Measurements from ENCODE around the gene SSTR4. TPM values are rescaled to one million over a fixed set of nuclear protein-coding genes. Genes with fewer than 3 reads are reported as not detected.

The SSTR4 gene
- total RNA-seq, 5 donors from 2014 or later (not counting 1 experiment from before 2014, with no cell fraction given): not detected

GRCh38 chr20:23080521-23080920 is 45.4 kb downstream of the SSTR4 start:
- no peaks in the 10 kb centered on the region for H3K36me3 Mint-ChIP-seq
- H3K27ac Mint-ChIP-seq: no peak overlapping the region
- H3K4me3 Mint-ChIP-seq: no peak overlapping the region
- Histone ChIP-seq H3K4me3 (ENCODE audit: control insufficient read depth in 1 of 2, extremely low read depth in 1 of 2, low read length in 1 of 2) (no peak overlapping the region), H3K36me3 (ENCODE audit: control insufficient read depth in 2 of 2, extremely low read depth in 1 of 2, insufficient read depth in 1 of 2, low read length in 1 of 2) (peaks cover 0 to 4% of the 10 kb centered on the region in 2 donors), H3K4me1 (ENCODE audit: control insufficient read depth in 1 of 2, extremely low read depth in 1 of 2, insufficient read depth in 2 of 2, low read length in 2 of 2) (peaks cover 11 to 22% of the 10 kb centered on the region in 2 experiments), H3K27me3 (replicated peaks in 1 of 2; ENCODE audit: control insufficient read depth in 2 of 2, extremely low read depth in 1 of 2, insufficient read depth in 2 of 2, low read length in 1 of 2) (no peaks in the 10 kb centered on the region), H3K9me3 (no peaks in the 10 kb centered on the region), H3K27ac (ENCODE audit: low read length) (no peak overlapping the region)
- H3K9me3 Mint-ChIP-seq: no peaks in the 10 kb centered on the region
- ATAC-seq (replicated peaks in 1 of 4) (no peak), DNase-seq (no peak)
- peaks cover 0 to 3% of the 10 kb centered on the region in 2 donors for H3K27me3 Mint-ChIP-seq
- 91% methylated on average over 10 of the region's 10 CpGs for WGBS (ENCODE audit: insufficient coverage)
- ChIA-PET CTCF (no interaction called here), POLR2A (no interaction called here)
- peaks cover 0 to 10% (median 7%) of the 10 kb centered on the region in 3 donors for H3K4me1 Mint-ChIP-seq

- ATAC-seq (replicated peaks in 1 of 4) (no peak), DNase-seq (no peak)
- no peaks in the 10 kb centered on the region for H3K9me3 ChIP-seq
- peaks cover 0 to 3% of the 10 kb centered on the region in 2 donors for H3K27me3 Mint-ChIP-seq
- H3K4me1 Mint-ChIP-seq: peaks cover 2 to 12% (median 8%) of the 10 kb centered on the region in 3 donors
- no peak overlapping the region for H3K27ac ChIP-seq (ENCODE audit: low read length)
- no peak overlapping the region for H3K4me3 ChIP-seq (ENCODE audit: control insufficient read depth in 1 of 2, extremely low read depth in 1 of 2, low read length in 1 of 2)
- POLR2A ChIA-PET: no interaction called here
- WGBS (ENCODE audit: insufficient coverage): 75% methylated on average over 3 of the region's 9 CpGs
- CTCF ChIA-PET: no interaction called here
- H3K27me3 ChIP-seq (replicated peaks in 1 of 2; ENCODE audit: control insufficient read depth in 2 of 2, extremely low read depth in 1 of 2, insufficient read depth in 2 of 2, low read length in 1 of 2): peaks cover 0 to 4% of the 10 kb centered on the region in 2 experiments
- H3K4me1 ChIP-seq (ENCODE audit: control insufficient read depth in 1 of 2, extremely low read depth in 1 of 2, insufficient read depth in 2 of 2, low read length in 2 of 2): peaks cover 11 to 30% of the 10 kb centered on the region in 2 experiments
- peaks cover 0 to 4% of the 10 kb centered on the region in 2 donors for H3K36me3 ChIP-seq (ENCODE audit: control insufficient read depth in 2 of 2, extremely low read depth in 1 of 2, insufficient read depth in 1 of 2, low read length in 1 of 2)
- no peak overlapping the region for H3K27ac Mint-ChIP-seq
- H3K36me3 Mint-ChIP-seq: no peaks in the 10 kb centered on the region
- H3K9me3 Mint-ChIP-seq: no peaks in the 10 kb centered on the region
- no peak overlapping the region for H3K4me3 Mint-ChIP-seq
Observed at GRCh38 chr20:23081263-23081819, 46.2 kb downstream of the SSTR4 start.

GRCh38 chr20:23082846-23083552 is 47.9 kb downstream of the SSTR4 start:
- Histone ChIP-seq H3K27me3 (replicated peaks in 1 of 2; ENCODE audit: control insufficient read depth in 2 of 2, extremely low read depth in 1 of 2, insufficient read depth in 2 of 2, low read length in 1 of 2) (peaks cover 0 to 11% of the 10 kb centered on the region in 2 experiments), H3K27ac (ENCODE audit: low read length) (no peak overlapping the region), H3K4me3 (ENCODE audit: control insufficient read depth in 1 of 2, extremely low read depth in 1 of 2, low read length in 1 of 2) (no peak overlapping the region), H3K9me3 (no peaks in the 10 kb centered on the region), H3K4me1 (ENCODE audit: control insufficient read depth in 1 of 2, extremely low read depth in 1 of 2, insufficient read depth in 2 of 2, low read length in 2 of 2) (peaks cover 22 to 46% of the 10 kb centered on the region in 2 experiments), H3K36me3 (ENCODE audit: control insufficient read depth in 2 of 2, extremely low read depth in 1 of 2, insufficient read depth in 1 of 2, low read length in 1 of 2) (peaks cover 0 to 4% of the 10 kb centered on the region in 2 donors)
- ChIA-PET CTCF (no interaction called here), POLR2A (no interaction called here)
- Mint-ChIP-seq H3K27ac (peak overlapping the region in 1 of 2 donors; percentile 57), H3K4me1 (peaks cover 10 to 22% (median 13%) of the 10 kb centered on the region in 3 donors), H3K27me3 (peaks cover 0 to 3% of the 10 kb centered on the region in 2 donors), H3K4me3 (peak overlapping the region in 1 of 3 donors; percentile 8), H3K9me3 (no peaks in the 10 kb centered on the region), H3K36me3 (no peaks in the 10 kb centered on the region)
- 81% methylated on average over 6 of the region's 9 CpGs for WGBS (ENCODE audit: insufficient coverage)
- ATAC-seq (replicated peaks in 1 of 4) (no peak), DNase-seq (no peak)

DNA sequence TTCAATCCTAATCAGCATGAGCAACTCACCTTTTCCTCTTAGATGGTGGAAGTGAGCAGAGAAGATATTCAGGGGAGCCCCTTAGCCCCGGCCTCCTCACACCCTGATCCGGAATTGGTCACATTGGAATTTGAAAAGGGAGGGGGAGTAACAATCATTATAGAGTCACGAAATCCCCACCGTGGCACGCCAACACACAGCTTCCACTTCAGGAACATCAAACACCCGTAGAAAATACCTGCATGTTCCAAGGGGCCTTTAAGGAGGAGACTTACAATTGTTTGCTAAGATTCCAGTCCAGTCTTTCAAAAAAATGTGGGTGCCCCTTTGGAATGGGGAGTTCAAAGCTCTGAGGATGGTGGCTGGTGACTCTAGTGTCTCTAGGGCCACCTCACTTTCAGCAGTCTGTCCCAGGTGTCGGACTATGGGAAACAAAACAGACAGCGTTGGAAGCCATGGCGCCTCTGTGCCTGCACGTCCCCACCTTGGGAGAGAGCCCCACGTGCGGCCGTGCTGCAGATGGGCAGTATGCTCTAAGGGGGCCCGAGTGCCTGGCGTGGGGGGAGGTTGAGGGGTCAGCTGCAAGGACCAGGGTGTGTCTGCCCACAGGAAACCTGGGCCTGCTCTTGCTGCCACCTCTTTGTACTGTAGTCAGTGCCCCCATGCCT is 48.6 kb downstream of the SSTR4 start:
- H3K36me3 ChIP-seq (ENCODE audit: control insufficient read depth in 2 of 2, extremely low read depth in 1 of 2, insufficient read depth in 1 of 2, low read length in 1 of 2): peaks cover 0 to 4% of the 10 kb centered on the region in 2 donors
- WGBS (ENCODE audit: insufficient coverage): 82% methylated on average over 9 of the region's 15 CpGs
- peaks cover 0 to 11% of the 10 kb centered on the region in 2 experiments for H3K27me3 ChIP-seq (replicated peaks in 1 of 2; ENCODE audit: control insufficient read depth in 2 of 2, extremely low read depth in 1 of 2, insufficient read depth in 2 of 2, low read length in 1 of 2)
- Mint-ChIP-seq H3K36me3 (no peaks in the 10 kb centered on the region), H3K27ac (peak overlapping the region in 1 of 2 donors; percentile 57), H3K27me3 (peaks cover 3% of the 10 kb centered on the region in 2 donors), H3K9me3 (no peaks in the 10 kb centered on the region), H3K4me3 (peak overlapping the region in 1 of 3 donors; percentile 8), H3K4me1 (peaks cover 10 to 22% (median 13%) of the 10 kb centered on the region in 3 donors)
- H3K4me1 ChIP-seq (ENCODE audit: control insufficient read depth in 1 of 2, extremely low read depth in 1 of 2, insufficient read depth in 2 of 2, low read length in 2 of 2): peaks cover 22 to 48% of the 10 kb centered on the region in 2 experiments
- CTCF ChIA-PET: no interaction called here
- no peak for DNase-seq
- POLR2A ChIA-PET: no interaction called here
- peak overlapping the region in 1 of 2 donors; percentile 5 for H3K4me3 ChIP-seq (ENCODE audit: control insufficient read depth in 1 of 2, extremely low read depth in 1 of 2, low read length in 1 of 2)
- peak in 1 of 4 experiments; percentile 26 for ATAC-seq (replicated peaks in 1 of 4)
- H3K27ac ChIP-seq (ENCODE audit: low read length): no peak overlapping the region
- no peaks in the 10 kb centered on the region for H3K9me3 ChIP-seq

DNA sequence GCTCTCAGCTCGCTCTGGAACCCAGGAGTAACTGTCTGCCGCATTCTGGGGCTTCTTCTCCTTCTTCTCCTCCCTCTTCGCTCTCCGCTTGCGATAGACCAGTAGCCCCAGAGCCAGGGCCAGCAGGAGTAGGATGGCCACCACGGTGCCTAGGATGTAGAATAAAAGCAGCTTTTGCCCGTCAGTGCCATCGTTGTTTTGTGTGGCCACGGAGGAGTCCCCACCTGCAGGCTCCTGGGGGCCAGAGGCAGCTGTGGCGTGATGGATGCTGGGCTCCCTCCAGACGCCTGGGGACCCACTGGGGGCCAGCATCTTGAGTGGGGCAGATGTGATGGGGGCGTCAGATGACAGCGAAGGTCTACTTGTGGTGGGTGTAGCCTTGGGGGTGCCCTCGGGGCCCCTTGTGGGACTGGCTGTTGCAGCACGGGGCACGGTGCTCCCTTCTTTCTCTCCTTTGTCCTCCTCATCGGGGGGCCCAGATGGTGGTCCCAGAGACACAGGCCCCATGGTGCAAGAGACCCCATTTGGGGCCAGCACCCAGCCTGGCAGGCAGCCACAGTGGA is 49.3 kb downstream of the SSTR4 start:
- H3K27ac ChIP-seq (ENCODE audit: low read length): no peak overlapping the region
- Mint-ChIP-seq H3K36me3 (no peaks in the 10 kb centered on the region), H3K4me3 (no peak overlapping the region), H3K27me3 (peaks cover 0 to 4% of the 10 kb centered on the region in 2 donors), H3K9me3 (no peaks in the 10 kb centered on the region), H3K27ac (no peak overlapping the region), H3K4me1 (peaks cover 10 to 22% (median 13%) of the 10 kb centered on the region in 3 donors)
- peaks cover 0 to 4% of the 10 kb centered on the region in 2 donors for H3K36me3 ChIP-seq (ENCODE audit: control insufficient read depth in 2 of 2, extremely low read depth in 1 of 2, insufficient read depth in 1 of 2, low read length in 1 of 2)
- DNase-seq (no peak), ATAC-seq (replicated peaks in 1 of 4) (no peak)
- H3K4me1 ChIP-seq (ENCODE audit: control insufficient read depth in 1 of 2, extremely low read depth in 1 of 2, insufficient read depth in 2 of 2, low read length in 2 of 2): peaks cover 22 to 48% of the 10 kb centered on the region in 2 experiments
- WGBS (ENCODE audit: insufficient coverage): 91% methylated on average over 11 of the region's 17 CpGs
- peak overlapping the region in 1 of 2 donors; percentile 20 for H3K4me3 ChIP-seq (ENCODE audit: control insufficient read depth in 1 of 2, extremely low read depth in 1 of 2, low read length in 1 of 2)
- CTCF ChIA-PET: no interaction called here
- H3K9me3 ChIP-seq: no peaks in the 10 kb centered on the region
- POLR2A ChIA-PET: no interaction called here
- H3K27me3 ChIP-seq (replicated peaks in 1 of 2; ENCODE audit: control insufficient read depth in 2 of 2, extremely low read depth in 1 of 2, insufficient read depth in 2 of 2, low read length in 1 of 2): peaks cover 0 to 11% of the 10 kb centered on the region in 2 experiments

DNA sequence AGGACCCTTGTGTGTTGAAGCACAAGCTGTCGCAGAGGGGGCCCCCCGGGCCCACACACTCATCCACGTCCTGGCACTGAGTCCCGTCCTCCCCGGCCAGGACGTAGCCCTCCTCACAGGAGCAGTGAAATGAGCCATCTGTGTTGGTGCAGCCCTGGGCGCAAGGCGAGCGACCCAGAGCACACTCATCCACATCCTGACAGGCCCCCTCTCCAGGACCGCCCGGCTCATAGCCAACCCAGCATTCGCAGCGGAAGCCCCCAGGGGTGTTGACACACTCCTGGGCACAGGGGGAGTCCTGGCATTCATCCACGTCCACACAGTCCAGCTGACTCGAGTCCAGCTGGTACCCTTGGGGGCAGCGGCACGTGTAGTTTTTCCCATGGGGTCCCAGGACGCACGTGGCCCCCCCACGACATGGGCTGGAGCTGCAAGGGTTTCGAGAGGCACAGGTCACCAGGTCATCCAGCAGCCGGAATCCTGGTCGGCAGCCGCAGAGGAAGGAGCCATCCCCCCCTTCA is 49.8 kb downstream of the SSTR4 start:
- no peak for ATAC-seq (replicated peaks in 1 of 4)
- DNase-seq: no peak
- Mint-ChIP-seq H3K27me3 (peaks cover 0 to 4% of the 10 kb centered on the region in 2 donors), H3K36me3 (no peaks in the 10 kb centered on the region), H3K27ac (no peak overlapping the region), H3K4me3 (no peak overlapping the region), H3K4me1 (peaks cover 10 to 22% (median 13%) of the 10 kb centered on the region in 3 donors), H3K9me3 (no peaks in the 10 kb centered on the region)
- Histone ChIP-seq H3K4me1 (ENCODE audit: control insufficient read depth in 1 of 2, extremely low read depth in 1 of 2, insufficient read depth in 2 of 2, low read length in 2 of 2) (peaks cover 22 to 48% of the 10 kb centered on the region in 2 experiments), H3K36me3 (ENCODE audit: control insufficient read depth in 2 of 2, extremely low read depth in 1 of 2, insufficient read depth in 1 of 2, low read length in 1 of 2) (peaks cover 0 to 4% of the 10 kb centered on the region in 2 donors), H3K27ac (ENCODE audit: low read length) (no peak overlapping the region), H3K27me3 (replicated peaks in 1 of 2; ENCODE audit: control insufficient read depth in 2 of 2, extremely low read depth in 1 of 2, insufficient read depth in 2 of 2, low read length in 1 of 2) (peaks cover 0 to 11% of the 10 kb centered on the region in 2 experiments), H3K9me3 (no peaks in the 10 kb centered on the region), H3K4me3 (ENCODE audit: control insufficient read depth in 1 of 2, extremely low read depth in 1 of 2, low read length in 1 of 2) (peak overlapping the region in 1 of 2 donors; percentile 77)
- POLR2A ChIA-PET: no interaction called here
- CTCF ChIA-PET: no interaction called here
- 94% methylated on average over 22 of the region's 24 CpGs for WGBS (ENCODE audit: insufficient coverage)

All from T-cell (primary cell).